ENCODE results near the gene STXBP6. TPM values are rescaled to one million over a fixed set of nuclear protein-coding genes. Genes with fewer than 3 reads are reported as not detected.

Gene STXBP6
- polyA plus RNA-seq, 1 donor (not counting 4 experiments of a cell fraction or from before 2014, with no cell fraction given): 1.4 TPM

DNA sequence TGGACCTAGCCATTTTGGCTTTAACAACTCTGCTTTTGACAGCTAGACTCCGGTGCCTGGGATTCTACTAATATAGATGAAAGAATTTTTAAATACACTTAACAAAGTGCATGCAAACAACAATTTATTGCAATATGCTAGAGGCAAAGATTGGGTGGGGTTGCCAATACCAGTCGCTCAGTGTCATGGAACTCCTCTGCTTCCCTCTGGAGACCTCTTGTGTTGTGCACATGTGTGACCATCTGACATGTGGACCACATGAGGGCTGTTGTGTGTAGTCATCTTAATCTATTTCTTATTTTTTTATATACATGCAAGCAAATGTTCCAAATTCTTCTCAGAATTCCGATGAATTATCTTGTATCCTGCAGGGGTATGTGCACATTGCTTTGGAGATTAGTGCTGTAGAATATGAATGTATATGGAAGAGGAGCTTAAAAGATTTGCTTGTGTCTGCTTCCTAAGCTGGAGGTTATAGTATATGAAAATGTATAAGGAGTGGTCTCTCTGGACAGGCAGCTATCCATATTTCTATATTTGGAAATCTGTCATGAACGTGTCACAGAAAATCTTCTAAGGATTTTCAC is 24.2 kb upstream of the STXBP6 start:
- H3K4me3 ChIP-seq (ENCODE audit: control insufficient read depth in 2 of 3, extremely low read depth in 1 of 3, insufficient read depth in 2 of 3, low read depth in 1 of 3, low read length in 3 of 3): no peak overlapping the region
- H4K20me1 ChIP-seq (ENCODE audit: control insufficient read depth, extremely low read depth, insufficient read depth, low read length): no peaks in the 10 kb centered on the region
- no peak for FAIRE-seq
- no peaks in the 10 kb centered on the region for H3K36me3 ChIP-seq (ENCODE audit: control insufficient read depth in 2 of 2, extremely low read depth in 1 of 2, insufficient read depth in 2 of 2, low read length in 2 of 2)
- H2AFZ ChIP-seq (ENCODE audit: control insufficient read depth, low read length): no peak overlapping the region
- H3K4me1 ChIP-seq (ENCODE audit: control insufficient read depth, extremely low read depth, insufficient read depth, low read length): no peaks in the 10 kb centered on the region
- no peak for TF ChIP-seq EZH2 (IDR thresholded peaks at IDR 0.05; ENCODE audit: low read length)
- TF ChIP-seq, protein P1, sequence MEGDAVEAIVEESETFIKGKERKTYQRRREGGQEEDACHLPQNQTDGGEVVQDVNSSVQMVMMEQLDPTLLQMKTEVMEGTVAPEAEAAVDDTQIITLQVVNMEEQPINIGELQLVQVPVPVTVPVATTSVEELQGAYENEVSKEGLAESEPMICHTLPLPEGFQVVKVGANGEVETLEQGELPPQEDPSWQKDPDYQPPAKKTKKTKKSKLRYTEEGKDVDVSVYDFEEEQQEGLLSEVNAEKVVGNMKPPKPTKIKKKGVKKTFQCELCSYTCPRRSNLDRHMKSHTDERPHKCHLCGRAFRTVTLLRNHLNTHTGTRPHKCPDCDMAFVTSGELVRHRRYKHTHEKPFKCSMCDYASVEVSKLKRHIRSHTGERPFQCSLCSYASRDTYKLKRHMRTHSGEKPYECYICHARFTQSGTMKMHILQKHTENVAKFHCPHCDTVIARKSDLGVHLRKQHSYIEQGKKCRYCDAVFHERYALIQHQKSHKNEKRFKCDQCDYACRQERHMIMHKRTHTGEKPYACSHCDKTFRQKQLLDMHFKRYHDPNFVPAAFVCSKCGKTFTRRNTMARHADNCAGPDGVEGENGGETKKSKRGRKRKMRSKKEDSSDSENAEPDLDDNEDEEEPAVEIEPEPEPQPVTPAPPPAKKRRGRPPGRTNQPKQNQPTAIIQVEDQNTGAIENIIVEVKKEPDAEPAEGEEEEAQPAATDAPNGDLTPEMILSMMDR (optimal IDR thresholded peaks at IDR 0.05 in 1 of 3, IDR thresholded peaks at IDR 0.05 in 1 of 3, conservative IDR thresholded peaks at IDR 0.05 in 1 of 3; ENCODE audit: extremely low read depth in 1 of 3, insufficient read depth in 2 of 3, low read length in 3 of 3): no peak
- no peak overlapping the region for H3K27ac ChIP-seq (ENCODE audit: control insufficient read depth, insufficient read depth, low read length)
- DNase-seq (ENCODE audit: low read depth, low spot score): no peak
- no peak overlapping the region for H3K4me2 ChIP-seq (ENCODE audit: control insufficient read depth, extremely low read depth, insufficient read depth, low read depth, low read length)
- dilution Hi-C loops (cut with MboI; ENCODE audit: extremely low pct_ligation_motif_present, low sequenced_read_pairs): no loop called here
- no peaks in the 10 kb centered on the region for H3K27me3 ChIP-seq (ENCODE audit: control insufficient read depth, extremely low read depth, insufficient read depth, low read length)
- no peaks in the 10 kb centered on the region for H3K9me1 ChIP-seq (ENCODE audit: control insufficient read depth, extremely low read depth, insufficient read depth, low read length)
- H3K9ac ChIP-seq (ENCODE audit: control insufficient read depth, extremely low read depth, insufficient read depth, low read length): no peak overlapping the region
- no peaks in the 10 kb centered on the region for H3K9me3 ChIP-seq (ENCODE audit: control insufficient read depth, low read depth, low read length)
- H3K79me2 ChIP-seq (ENCODE audit: control insufficient read depth, insufficient read depth, low read length): no peaks in the 10 kb centered on the region

DNA sequence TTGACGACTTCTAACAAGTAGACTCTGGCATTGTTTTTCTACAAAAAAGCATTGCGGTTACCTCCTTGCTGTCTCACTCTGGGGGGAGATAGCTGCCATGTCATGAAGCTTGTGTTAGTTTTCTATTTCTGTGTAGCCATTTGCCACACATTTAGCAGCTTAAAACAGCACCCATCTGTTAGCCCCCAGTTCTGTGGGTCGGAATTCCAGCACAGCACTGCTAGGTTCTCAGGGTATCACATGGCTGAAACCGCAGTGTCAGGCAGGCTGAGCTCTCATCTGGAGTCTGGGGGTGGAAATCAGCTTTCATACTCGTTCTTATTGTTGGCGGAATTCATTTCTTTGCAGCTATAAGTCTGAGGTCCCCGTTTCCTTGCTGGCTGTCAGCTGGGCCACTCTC is 19.9 kb upstream of the STXBP6 start:
- H3K36me3 ChIP-seq (ENCODE audit: control insufficient read depth in 2 of 2, extremely low read depth in 1 of 2, insufficient read depth in 2 of 2, low read length in 2 of 2): no peaks in the 10 kb centered on the region
- H3K27me3 ChIP-seq (ENCODE audit: control insufficient read depth, extremely low read depth, insufficient read depth, low read length): no peaks in the 10 kb centered on the region
- FAIRE-seq: no peak
- H3K9me1 ChIP-seq (ENCODE audit: control insufficient read depth, extremely low read depth, insufficient read depth, low read length): no peaks in the 10 kb centered on the region
- H3K79me2 ChIP-seq (ENCODE audit: control insufficient read depth, insufficient read depth, low read length): no peaks in the 10 kb centered on the region
- H3K4me1 ChIP-seq (ENCODE audit: control insufficient read depth, extremely low read depth, insufficient read depth, low read length): no peaks in the 10 kb centered on the region
- H4K20me1 ChIP-seq (ENCODE audit: control insufficient read depth, extremely low read depth, insufficient read depth, low read length): no peaks in the 10 kb centered on the region
- no peak overlapping the region for H3K9ac ChIP-seq (ENCODE audit: control insufficient read depth, extremely low read depth, insufficient read depth, low read length)
- no peak overlapping the region for H3K4me3 ChIP-seq (ENCODE audit: control insufficient read depth in 2 of 3, extremely low read depth in 1 of 3, insufficient read depth in 2 of 3, low read depth in 1 of 3, low read length in 3 of 3)
- H3K27ac ChIP-seq (ENCODE audit: control insufficient read depth, insufficient read depth, low read length): no peak overlapping the region
- H3K9me3 ChIP-seq (ENCODE audit: control insufficient read depth, low read depth, low read length): no peaks in the 10 kb centered on the region
- no peak for DNase-seq (ENCODE audit: low read depth, low spot score)
- H2AFZ ChIP-seq (ENCODE audit: control insufficient read depth, low read length): no peak overlapping the region
- dilution Hi-C loops (cut with MboI; ENCODE audit: extremely low pct_ligation_motif_present, low sequenced_read_pairs): no loop called here
- TF ChIP-seq EZH2 (IDR thresholded peaks at IDR 0.05; ENCODE audit: low read length): no peak
- TF ChIP-seq, protein P1 (optimal IDR thresholded peaks at IDR 0.05 in 1 of 3, IDR thresholded peaks at IDR 0.05 in 1 of 3, conservative IDR thresholded peaks at IDR 0.05 in 1 of 3; ENCODE audit: extremely low read depth in 1 of 3, insufficient read depth in 2 of 3, low read length in 3 of 3): no peak
- no peak overlapping the region for H3K4me2 ChIP-seq (ENCODE audit: control insufficient read depth, extremely low read depth, insufficient read depth, low read depth, low read length)
